GM12864 (cell line): ENCODE data around the gene RNPC3.

Experiments used
- DNase-seq: peaks from one replicate; pipeline ENCODE4 v3.0.0-alpha.2; 2011; ENCODE audit warnings: low read depth
- H3K4me3 ChIP-seq: 2 replicates; pipeline ENCODE4 v1.5.1; 2011; ENCODE audit warnings: mild to moderate bottlenecking, low read depth, low read length, control low read depth
- CTCF ChIP-seq: IDR thresholded peaks from 2 replicates; pipeline ENCODE4 v1.5.1; 2011; ENCODE audit warnings: low read depth, mild to moderate bottlenecking, moderate library complexity, low read length, control low read depth, inconsistent platforms; ENCODE audit errors: missing control alignments

The RNPC3 gene

GRCh38 chr1:103509250-103509649, 16.2 kb upstream of the RNPC3 start:
- no peak for TF ChIP-seq CTCF
- DNase-seq, result no peak
- H3K4me3 ChIP-seq, result no peak overlapping the region

GRCh38 chr1:103513711-103514110, 11.8 kb upstream of the RNPC3 start:
- TF ChIP-seq CTCF, result no peak
- H3K4me3 ChIP-seq, result no peak overlapping the region
- DNase-seq, result no peak

- TF ChIP-seq CTCF, result peak; percentile 55
- DNase-seq, result peak; percentile 35
Measured at GRCh38 chr1:103514920-103515503, 10.5 kb upstream of the RNPC3 start.

GRCh38 chr1:103516283-103516682, 9.2 kb upstream of the RNPC3 start:
- no peak overlapping the region for H3K4me3 ChIP-seq
- no peak for DNase-seq
- TF ChIP-seq CTCF, result no peak

More at GRCh38 chr1:103514920-103515503, 10.5 kb upstream of the RNPC3 start:
- H3K4me3 ChIP-seq, result no peak overlapping the region

- DNase-seq, result no peak
- no peak overlapping the region for H3K4me3 ChIP-seq
- TF ChIP-seq CTCF, result no peak
Measured at GRCh38 chr1:103516693-103517092, 8.8 kb upstream of the RNPC3 start.

GRCh38 chr1:103517380-103518047, 8.0 kb upstream of the RNPC3 start:
- TF ChIP-seq CTCF, result no peak
- no peak for DNase-seq
- no peak overlapping the region; the same call in 1 of the 2 replicates for H3K4me3 ChIP-seq

- no peak for TF ChIP-seq CTCF
- H3K4me3 ChIP-seq, result no peak overlapping the region
- no peak for DNase-seq
Measured at GRCh38 chr1:103520822-103521221, 4.7 kb upstream of the RNPC3 start.
